GM18520 (cell line): Measurements from ENCODE around the gene PLEKHG7.
"Not testable (repeated sequence)": the region's sequence is repeated elsewhere in the genome, so short reads cannot be mapped to it uniquely, and the experiment has no call there.

Experiments
- ATAC-seq: cut with Tn5 transposase; IDR thresholded peaks from one replicate; pipeline ENCODE4 v1.9.1; 2021; ENCODE audit not compliant: unreplicated experiment

The PLEKHG7 gene, protein sequence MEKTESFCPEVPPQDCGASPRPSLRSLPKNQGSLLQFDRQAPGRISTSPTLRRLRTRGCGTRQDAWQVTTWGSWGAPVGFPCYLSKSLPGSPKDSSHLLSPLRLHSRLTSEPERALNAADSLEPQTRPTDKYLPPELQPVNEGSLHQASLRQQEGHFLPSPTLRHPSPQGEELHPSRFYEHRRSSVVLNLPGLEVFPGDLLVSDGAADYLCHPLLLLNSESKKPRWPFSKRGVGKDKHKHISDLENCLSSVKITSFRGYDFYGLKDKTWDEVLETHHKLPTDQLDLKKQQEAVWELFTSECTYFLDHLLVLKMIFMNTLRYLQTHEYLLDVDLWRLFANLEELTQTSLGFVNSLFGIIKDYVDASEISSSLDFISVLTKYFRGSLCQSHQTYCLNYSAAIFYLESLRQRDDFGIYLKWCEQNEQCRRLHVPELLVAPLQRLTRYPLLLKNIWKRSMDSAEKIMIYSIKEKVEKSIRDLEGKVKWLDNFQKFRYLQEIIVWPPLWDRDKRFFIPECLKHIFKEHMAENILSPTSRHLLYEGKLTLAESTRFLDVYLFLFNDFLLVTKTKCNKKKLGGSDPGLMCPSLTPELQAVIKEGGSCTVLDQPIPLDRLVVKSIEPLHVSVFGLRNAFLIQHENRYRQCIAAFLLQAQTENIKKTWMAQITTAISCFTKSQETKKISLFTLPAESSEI

DNA sequence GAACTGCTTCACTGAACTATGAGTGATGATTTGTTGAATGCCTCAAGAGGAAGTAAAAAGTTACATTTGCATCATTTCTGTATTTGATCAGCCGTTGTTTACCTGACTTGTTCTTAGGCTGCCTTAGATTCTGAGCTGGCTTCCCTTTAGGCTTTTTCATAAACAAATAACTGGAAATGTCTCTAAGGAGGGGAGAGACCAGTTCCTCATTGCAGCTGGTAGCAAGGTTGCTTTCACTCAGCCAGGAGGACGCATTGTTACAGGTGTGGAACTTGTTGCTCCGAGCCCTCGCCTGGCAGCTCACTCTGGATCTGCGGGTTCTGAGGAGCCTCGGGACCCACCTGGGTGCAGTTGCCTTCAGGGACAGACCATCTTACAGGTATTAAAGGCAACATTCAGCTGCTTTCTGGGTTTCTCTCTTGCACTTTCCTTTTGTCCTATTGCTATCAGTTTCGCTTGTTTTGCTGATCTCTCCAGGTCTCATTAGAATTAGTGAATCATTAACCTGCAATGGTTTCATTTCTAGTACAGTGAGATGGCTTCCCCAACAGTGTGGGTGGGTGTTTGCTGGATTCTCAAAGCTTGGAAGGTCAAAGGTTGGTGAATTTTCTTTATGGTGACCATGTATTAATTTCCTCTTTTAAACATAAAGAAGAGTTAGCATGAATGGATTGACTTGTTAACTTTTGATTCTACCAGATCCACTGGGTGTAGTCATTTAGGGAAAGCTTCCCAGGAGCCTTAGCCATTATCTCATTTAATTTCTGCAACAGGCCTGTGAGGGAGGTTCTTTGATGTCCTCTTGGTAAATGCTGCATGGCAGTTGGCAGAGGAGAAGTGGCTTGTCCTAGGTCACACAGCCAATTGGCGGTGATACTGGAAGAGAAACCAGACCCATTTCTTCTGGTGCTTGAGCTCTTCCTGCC is at the start of gene PLEKHG7:
Gene PLEKHG7, plus strand, starts transcription at position 236 of the 926 bp plus-strand sequence. CDS start 3,643 bp downstream, outside the sequence.
- ATAC-seq, result peak; percentile 89

DNA sequence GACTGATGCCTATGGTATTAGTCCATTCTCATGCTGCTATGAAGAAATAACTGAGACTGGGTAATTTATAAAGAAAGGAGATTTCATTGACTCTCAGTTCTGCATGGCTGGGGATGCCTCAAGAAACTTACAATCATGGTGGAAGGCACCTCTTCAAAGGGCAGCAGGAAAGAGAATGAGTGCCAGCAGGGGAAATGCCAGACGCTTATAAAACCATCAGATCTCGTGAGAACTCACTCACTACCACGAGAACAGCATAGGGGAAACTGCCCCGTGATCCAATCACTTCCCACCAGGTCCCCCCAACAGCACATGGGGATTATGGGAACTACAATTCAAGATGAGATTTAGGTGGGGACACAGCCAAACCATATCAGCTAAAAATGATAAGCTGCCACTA is 48.5 kb upstream of the PLEKHG7 start:
- not testable (repeated sequence) for ATAC-seq

DNA sequence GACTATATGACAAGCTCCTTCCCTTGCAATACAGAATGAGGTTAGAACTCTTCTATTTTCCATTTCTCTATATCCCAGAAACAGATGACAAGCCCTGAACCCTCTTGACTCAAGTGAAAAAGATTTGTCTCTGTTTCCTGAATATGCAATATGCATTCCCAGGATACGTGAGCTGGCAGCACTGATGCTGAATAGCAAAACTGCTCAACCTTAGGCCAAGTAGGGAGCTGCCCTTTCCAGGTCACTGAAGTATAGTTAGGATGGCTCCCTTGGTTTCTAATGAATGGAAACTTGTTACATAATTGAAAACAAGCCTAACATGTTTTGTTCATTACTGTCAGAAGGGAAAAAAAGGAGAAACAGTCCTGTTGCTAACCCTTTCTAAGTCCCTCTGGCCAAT is 47.9 kb upstream of the PLEKHG7 start:
- ATAC-seq, result no peak

DNA sequence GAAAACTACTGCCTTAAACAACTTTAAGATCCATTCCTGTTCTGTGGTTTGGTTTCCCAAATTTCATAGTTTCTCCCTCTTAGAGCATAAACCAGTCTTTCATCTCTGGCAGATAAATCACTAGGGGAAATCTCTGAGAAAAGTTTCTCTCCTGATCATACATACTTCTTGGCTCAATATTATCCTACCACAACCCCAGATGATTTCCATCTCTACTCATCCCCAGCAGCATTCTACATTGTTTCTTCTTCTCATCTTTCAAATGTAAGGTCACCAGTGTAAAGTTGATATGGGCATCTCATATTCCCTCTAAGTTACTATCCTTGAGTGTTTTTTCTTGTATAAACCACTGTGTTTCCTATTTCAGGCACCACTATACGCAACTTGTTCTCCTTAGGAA is 45.9 kb upstream of the PLEKHG7 start:
- no peak for ATAC-seq

DNA sequence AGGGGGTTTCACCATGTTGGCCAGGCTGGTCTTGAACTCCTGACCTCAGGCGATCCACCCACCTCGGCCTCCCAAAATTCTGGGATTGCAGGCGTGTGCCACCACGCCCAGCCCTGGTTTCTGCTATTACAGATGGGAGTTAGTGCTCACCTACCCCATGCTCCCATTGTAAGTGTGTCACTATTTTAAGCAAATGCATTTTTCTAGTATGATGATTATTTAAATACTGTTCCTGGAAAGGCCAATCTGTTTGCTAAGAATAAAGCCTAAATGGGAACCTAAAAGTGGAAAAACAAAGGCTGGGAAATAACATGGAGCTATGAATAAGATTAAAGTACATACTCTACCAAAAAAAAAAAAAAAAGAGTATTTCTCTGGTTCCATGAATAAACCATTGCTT is 45.0 kb upstream of the PLEKHG7 start:
- no peak for ATAC-seq

DNA sequence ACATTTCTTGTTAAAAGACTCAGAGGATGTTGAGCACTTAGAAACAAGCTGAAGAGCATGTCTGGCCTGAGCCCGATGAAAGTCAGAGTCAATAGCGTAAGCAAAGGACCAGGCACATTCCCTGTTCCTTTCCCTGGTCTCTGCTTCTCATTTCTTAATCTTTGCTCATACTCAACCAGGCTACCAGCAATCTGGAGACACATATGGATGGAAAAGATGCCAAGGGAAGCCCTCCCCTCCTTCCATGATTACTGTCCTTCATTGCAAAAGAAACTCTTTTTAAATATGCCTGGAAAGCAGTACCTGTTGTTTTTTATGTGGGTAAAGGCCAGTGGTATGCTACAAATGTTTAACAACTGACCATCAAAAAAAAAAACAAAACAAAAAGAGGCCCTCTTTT is 44.2 kb upstream of the PLEKHG7 start:
- no peak for ATAC-seq

DNA sequence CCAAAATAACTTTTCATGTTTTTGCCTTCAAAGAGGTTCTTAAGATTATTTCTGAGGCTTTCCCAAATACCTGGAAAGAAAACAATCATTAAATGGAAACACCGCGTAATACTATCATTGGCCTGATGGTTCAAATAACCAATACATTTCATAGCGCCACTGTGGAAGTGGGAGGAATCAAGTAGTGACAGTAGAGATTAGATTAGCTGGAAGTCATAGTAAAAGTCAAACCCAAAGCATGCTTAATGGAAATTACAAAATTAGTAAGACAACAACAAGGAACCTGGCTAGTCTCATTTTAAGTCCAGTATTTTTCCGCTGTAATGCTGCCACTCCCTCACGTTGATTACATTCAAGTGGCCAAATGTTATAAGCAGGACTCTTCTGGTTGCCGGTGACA is 41.5 kb upstream of the PLEKHG7 start:
- ATAC-seq, result no peak

DNA sequence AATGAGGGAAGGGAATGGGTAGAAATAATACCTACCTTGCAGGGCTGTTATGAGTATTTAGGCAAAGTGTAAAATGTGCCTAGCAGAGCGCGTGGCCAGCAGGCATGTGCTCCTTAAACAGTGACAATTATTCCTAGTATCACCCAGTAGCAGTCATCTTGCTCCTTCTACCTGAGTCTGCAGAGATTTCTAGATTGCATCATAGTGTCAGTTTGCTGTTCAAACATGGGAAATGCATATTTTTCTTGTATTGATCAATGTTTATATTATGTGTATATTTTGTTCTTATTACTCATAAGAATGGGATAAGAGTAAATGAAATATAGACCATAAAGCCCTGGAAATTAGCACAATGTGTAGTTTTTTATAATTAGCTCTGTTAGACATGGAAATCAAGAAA is 37.3 kb upstream of the PLEKHG7 start:
- no peak for ATAC-seq

DNA sequence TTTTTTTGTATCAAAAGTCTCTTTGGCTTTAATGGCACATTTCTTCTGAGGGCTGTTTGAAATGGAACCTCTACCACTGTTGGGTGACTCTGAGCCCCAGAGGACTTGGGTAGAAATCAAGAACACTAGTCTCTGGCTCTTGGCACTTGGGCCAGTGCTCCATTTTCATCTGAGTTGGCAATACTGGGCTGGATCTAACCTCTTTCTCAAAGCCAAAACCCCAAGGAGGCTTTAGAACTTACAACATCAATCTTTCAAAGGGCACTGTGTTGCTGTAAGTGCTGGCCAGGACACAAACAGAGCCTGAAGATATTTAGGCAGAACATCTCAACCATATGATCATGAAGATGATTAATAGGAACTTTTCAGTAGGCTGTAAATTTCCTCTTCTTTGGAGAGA is 34.0 kb upstream of the PLEKHG7 start:
- ATAC-seq, result no peak

DNA sequence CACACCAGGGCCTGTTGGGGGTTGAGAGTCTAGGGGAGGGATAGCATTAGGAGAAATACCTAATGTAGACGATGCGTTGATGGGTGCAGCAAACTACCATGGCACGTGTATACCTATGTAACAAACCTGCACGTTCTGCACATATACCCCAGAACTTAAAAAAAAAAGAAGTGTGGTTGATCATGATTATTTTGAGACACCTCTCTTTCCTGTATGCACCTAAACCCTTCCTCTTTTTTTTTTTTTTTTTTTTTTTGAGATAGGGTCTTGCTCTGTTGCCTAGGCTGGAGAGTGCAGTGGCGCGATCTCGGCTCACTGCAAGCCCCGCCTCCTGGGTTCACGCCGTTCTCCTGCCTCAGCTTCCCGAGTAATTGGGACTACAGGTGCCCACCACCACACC is 31.3 kb upstream of the PLEKHG7 start:
- ATAC-seq, result not testable (repeated sequence)

DNA sequence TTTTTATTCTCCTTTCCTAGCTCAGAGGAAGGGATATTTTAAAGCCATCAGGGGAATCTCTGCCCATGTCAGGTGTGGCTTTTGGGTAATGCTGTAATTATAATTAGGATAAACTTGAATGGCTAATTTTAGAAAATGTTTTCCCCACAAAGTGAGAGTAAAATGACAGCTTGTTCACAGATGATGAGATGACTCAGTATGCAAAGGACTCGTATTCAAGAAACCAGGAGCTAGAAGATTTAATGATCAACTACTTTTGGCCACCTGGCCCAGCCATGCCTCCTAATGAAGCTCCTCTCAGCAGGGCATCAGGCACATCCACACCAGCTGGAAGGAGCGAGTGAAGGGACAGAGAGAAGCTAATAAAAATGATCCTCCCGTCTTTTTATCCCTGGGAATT is 29.0 kb upstream of the PLEKHG7 start:
- peak; percentile 76 for ATAC-seq

DNA sequence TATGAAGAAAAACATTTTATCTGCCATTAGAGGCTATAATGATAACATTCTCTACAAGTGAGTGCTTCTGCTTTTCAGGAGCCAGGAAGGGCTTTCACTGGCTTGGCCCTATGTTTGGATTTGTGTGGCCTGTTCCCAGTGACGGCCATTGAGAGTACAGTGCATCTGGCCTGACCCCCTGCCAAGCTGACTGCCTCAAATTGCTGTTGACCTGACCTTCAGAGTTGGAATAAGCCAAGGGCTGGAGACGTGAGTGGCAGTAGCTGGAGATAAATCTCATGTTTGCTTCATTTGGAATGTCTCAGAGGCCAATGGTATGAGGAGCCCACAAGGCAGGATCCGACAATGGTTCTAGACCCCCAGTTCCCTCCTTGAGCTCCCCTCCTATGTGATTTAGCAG is 28.3 kb upstream of the PLEKHG7 start:
- ATAC-seq, result no peak

DNA sequence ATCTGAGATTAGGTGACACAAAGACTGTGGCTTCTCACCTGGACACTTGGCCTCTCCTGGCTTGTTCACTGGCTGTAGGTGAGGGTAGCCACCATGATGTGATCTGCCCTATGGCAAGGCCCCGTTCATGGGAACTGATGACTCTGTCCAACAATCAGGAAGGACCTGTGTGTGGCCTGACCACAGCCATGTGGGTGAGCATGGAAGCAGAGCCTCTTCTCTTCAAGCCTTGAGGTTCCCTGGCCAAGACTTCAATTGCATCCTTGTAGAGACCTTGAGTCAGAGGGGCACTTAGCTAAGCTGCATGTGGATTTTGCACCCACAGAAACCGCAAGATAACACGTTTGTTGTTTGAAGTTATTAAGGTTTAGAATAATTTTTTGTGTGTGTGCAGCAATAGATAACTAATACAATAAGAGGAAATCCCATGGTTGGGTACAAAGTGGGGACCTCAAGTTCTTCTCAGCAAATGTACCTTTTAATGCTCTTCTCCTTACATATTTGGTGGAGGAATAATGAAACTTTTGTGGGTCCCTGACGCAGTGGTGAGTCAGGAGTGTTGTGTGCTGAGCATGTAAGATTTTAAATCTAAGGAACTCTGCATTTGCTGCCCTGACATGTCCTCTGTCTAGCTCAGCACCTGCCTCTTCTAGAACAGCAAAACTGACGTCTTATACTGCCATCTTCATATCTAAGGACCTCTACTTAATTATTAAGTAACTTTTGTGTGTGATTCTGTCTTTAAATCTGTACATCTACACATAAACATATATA is 27.5 kb upstream of the PLEKHG7 start:
- ATAC-seq, result no peak

DNA sequence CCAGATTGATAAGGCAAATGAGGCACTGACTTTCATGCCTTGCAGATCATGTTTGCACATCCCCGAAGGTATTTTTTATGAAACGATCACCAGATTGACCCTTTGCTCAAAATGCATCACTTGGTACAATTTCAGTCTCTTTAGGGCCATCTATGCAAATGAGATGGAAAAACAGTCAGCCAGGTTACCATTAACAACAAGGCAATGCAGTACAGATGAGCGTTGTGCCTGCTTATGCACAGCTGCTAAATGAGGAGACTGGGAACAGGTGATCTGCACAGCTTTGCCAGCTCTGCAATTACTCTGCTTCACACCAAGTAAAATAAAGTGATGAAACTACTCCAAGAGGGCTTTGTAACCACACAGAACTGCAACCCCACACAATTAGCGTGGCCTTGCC is 26.1 kb upstream of the PLEKHG7 start:
- ATAC-seq, result no peak

DNA sequence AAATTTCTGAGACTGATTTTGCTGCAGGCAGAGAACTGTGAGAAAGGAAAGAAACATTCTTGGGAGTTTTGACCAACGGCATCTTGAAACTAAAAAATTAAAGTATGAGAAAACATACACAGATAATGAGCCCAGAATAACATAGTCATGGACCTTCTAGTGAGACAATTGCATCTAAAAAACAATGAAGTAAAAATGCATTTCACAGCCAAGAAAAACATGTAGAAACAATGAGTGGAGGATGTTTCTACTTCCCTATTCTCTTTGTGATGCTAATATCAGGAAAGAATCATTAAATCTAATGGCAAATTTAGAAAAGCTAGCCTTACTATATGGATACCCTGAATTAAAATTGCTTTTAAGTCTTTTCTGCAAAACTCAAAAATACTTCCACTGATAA is 12.2 kb upstream of the PLEKHG7 start:
- ATAC-seq, result no peak

DNA sequence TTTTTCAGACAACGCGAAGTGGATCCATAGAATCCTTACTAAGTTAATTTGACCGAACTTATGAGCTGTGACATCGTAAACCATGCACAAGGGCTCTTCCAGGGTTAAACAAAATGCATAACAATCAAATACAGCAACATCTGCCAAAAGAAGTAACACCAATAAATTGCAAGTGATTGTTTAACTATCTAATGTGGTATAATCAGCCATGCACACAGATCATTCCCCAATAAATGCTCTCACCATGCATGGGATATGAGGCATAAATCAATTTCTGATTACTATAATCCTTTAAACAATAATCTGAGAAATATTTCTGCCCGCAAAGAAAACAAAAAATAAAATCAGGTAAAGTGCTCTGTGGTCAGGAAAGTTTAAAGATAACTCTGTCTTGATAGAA is 7.7 kb upstream of the PLEKHG7 start:
- ATAC-seq, result no peak

DNA sequence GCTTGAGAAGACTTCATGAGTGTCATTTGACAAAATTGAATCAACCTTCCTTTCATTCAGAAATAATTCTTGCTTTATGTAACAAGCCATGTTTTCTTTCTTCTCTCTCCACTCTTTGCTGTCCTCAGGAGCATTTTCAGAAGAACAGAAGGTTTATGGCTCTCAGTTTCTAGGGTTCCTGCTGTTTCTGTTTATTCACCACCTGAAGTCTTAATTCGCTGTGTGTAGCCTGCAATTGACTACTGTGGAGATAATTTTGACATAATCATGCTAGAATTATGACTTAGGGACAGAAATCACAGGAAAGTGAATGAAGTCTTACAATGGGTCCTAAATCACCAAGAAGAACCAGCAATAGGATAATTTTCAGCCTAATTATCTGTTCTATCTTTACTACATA is 7.2 kb upstream of the PLEKHG7 start:
- no peak for ATAC-seq

DNA sequence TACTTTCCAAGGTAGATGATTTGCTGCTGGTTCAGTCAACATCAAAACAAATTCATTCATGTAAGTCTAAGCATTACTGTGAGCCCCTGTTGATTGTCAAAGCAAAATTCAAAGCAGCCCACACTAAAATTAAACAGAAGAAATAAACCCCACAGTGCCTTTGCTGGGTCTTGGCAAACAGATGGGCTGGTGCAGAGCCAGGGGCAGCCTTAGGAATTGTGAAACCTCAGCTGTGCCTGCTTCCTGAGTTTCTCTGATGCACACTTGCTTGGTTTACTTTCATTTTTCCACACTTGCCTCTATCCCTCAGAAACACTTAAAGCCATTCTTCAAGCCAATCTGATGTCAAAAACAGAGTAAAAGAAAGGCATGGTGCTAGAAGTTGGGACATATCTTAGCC is 6.6 kb upstream of the PLEKHG7 start:
- ATAC-seq, result no peak

DNA sequence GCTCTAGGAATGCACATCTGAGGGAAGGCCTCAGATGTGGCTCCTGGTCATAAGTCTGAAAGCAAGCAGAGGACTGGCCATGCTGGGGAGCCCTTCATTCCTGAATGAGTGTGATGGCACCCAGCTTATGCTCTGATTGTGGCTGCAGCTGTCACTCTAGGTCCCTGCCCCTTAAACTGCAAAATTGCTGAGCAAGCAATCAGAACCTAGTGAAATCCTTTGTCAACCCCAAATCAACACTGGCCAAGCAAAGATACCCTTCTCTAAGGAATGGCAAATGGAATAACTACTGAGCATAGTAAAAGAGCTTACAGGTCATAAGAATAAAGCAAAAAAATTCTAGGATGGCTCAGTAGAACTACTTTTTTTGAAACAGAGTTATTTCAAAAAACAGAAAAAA is 4.3 kb upstream of the PLEKHG7 start:
- ATAC-seq, result no peak

DNA sequence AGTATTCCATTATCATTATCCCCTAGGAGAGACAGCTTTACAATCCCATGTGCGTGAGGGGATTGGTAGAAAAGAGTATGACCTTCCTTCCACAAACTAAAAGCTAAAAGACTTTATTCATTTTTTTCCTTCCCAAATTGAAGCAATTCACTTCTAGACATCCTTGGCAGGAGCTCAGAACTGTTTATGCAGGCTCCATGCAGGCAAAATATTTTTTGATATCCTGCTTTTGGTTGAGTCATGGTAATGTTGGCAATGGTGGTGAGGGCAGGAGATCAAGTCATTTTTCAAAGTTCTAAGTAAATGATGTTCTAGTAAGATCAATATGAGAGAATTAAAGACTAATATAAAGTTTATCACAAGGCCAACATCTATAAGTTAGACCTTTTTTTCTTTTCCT is 1.3 kb upstream of the PLEKHG7 start:
- ATAC-seq, result no peak

DNA sequence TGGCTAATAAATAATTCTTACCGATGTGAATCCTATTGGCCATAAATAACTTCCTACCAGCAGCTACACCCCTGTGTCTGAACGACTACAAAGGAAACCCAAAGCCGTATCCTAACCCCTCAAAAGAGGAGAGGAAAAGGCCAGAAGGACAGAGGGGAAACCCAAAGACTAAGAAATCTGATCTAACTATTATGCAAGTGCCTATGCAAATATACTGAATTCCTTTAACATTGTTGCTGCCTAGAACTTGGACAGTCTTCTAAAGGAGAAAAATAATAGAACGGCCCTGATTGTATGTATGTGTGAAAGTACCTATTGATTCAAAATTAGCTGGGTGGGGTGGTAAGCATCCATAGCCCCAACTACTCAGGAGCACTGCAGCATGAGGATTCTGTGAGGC is 997 bp downstream of the PLEKHG7 start:
- no peak for ATAC-seq
